Measurements from ENCODE around the gene FBLIM1.

Gene FBLIM1, protein sequence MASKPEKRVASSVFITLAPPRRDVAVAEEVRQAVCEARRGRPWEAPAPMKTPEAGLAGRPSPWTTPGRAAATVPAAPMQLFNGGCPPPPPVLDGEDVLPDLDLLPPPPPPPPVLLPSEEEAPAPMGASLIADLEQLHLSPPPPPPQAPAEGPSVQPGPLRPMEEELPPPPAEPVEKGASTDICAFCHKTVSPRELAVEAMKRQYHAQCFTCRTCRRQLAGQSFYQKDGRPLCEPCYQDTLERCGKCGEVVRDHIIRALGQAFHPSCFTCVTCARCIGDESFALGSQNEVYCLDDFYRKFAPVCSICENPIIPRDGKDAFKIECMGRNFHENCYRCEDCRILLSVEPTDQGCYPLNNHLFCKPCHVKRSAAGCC

DNA sequence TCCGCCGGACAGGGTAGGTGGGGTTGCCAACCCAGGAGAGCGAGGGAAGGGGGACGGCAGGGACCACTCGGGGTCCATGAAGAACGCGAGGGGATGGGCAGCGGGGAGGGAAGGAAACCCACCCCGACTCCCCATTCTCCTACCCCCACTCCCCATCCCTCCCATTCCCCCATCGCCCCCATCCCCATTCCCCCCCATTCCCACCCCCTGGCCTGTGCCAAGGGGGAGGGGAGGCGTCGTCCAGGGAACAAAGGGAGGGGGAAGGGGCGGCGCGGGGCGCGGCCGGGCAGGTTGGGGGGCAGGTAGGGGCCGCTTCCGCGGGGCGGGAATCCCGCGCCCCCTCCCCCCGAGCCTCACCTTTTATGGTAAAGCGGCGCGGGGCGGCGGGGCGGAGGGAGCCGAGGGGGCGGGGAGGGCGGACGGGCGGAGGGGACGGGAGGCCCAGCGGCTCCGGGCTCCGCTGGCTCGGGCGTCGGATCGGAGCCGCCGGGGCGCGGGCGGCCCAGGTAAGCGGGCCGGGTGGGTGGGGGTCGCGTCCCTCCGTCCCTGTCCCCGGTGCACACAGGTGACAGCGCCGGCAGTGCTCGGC is at the start of gene FBLIM1:
FBLIM1 (plus strand) TSS at position 453 of the 589 bp plus-strand sequence. CDS start 6,189 bp downstream, outside the sequence.
- peak in 1 of 4 experiments; percentile 17 for DNase-seq

DNA sequence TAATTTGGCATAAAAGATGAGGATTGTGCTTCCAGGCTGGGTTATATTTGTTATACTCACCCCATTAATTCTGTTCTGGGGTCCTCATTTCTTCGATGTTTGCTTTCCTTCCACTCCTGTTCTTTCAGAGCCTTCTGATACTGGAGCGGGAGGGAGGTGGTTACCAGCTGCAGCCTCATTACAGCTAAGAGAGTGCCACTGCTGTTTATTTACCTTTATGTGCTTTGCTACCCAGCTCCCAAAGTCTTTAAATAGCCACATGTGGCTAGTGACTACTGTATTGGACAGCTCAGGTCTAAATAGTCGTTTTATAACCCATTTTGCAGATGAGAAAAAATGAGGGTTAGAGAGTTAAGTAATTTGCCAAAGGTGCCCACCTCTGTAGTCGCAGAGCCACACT is 49.4 kb upstream of the FBLIM1 start:
- DNase-seq: no peak

DNA sequence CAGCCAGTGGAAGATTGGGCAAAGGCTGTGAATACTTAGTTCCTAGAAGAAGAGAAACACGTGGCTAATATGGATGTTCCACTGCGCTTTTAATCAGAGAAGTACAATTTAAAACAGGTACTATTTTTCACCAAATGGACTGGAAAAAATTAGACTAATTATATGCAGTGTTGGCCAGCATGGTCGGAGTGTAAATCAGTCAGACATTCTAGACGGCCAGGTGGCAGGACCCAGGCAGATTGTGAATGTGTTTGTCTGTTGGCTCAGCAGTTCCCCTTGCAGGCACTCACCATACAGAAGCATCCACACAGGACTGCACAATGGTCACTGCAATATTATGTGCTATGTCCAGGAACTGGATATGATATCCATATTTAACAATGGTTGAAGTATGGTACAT is 46.4 kb upstream of the FBLIM1 start:
- DNase-seq: no peak

DNA sequence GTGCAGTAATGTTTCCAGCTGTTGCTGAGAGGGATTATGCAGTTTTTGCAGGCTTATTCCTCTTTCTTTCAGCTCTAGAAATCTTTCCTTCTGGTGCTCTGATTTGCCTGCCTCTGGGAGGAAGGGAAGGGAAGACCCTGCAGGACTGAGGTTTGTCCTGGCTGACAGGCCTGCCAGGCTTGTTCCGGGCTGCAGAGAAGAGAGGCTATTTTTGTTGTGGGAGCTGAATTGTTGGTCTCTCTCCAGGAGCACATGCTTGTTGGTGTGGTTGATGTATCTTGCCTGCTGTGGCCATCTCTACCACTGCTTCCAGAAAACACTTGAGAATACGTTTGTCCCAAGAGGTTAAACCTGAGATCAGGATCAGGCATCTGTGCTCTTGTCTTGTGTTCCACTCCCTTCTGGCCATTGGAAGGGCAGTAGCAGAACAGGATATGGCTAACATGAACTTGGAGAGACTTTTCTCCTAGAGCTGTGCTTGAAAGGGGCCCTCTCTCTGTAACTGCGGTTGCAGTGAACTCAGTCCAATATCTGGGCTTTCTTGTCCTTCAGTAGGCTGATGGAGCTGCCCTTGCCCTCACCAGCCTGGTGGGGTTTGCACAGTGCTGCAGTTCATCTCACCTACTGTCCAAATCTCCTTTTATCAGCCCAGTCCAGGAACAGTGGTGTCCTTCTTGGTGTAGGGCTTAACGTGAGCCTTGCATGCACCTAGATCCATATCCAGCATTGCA is 44.0 kb upstream of the FBLIM1 start:
- no peak for DNase-seq

DNA sequence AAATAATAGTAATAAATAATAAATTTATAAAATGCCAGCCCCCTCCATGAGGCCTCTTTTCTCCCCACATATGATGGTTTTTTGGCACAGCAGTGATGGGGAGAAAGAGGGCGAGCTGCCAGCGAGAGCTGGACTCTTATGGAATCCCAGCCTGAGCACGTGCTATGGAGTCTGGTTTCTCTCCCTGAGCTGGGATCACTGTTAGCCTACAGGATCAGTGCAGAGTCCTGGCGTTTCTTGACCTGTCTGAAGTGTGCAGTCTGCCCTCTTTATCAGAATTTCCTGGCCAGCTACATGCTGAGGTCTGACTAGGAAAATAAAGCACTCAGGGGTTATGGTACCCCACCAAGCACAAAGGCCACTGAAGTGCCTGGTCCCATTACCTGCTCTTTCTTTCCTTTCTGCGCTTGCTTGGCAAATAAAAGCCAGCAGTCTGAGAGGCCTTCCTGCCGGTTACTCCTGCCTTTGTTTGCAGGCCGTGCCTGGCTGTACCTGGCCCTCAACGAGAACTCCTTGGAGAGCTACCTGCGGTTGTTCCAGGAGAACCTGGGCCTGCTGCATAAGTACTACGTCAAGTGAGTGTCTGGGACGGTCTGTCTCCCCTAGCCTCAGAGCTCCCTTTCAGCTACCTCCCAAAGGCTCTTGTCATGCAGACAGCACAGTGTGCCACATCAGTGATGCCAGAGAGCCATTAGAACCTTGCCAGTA is 41.0 kb upstream of the FBLIM1 start:
- no peak for DNase-seq

DNA sequence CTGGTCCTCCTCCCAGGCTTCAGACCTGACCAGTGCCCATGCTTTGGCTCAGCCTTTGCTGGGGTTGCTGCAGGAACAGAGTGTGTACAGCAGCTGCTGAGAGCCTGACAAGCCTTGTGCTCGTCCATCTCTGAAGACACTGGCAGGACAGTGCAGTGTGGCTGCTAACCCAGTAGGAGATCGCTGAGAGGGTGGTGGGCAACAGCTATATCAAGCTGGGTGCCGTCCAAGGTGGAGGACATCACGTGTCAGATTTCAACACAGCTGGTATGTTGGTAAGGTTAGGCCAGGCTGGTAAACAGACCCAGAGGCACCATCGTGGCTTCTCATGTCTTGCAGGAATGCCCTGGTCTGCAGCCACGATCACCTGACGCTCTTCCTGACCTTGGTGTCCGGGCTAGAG is 40.4 kb upstream of the FBLIM1 start:
- DNase-seq: no peak

DNA sequence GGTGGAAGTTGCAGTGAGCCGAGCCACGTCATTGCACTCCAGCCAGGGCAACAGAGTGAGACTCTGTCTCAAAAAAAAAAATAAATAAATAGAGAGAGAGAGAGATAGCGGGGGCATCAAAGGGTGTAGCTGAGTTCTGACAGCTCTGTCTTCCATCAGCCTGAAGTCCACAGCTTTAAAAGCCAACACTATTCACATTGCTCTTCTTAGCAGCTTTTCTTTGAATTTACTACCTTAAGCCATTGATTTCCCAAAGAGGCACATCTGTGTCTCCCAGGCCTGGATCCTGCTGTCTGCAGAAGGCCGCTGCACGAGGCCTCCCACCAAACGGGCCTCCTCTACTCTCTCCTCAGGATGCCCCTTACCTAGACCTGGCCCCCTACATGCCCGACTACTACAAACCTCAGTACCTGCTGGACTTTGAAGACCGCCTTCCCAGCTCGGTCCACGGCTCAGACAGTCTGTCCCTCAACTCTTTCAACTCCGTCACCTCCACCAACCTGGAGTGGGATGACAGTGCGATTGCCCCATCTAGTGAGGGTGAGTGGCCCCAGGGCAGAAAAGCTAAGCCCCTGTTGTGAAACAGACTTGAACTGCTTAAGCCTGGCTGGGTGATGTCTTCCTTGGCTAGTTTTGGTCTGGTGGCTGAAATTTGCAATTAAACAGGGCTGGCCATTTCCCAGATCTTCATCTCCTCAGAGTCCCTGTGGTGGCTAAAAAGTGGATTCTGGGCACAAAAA is 39.0 kb upstream of the FBLIM1 start:
- no peak for DNase-seq

DNA sequence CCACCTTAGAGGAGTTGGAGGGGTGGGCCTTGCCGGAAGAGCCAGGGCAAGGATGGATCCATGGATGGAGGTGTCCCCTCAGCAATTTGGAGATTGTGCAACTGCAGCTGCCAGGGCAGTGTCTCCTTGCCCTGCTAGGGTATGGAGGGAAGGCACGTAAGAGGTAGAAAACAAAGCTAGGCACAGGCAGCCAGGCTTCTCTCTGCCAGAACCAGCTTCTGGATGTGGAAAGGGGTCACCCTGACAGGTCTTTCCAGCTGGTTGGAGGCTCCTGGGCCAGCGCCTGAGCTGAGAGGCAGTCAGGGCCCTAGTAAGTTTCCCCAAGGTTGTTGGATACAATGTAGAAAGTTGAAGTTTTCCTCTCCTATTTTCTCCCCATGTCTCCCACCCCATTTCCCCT is 37.7 kb upstream of the FBLIM1 start:
- no peak for DNase-seq

DNA sequence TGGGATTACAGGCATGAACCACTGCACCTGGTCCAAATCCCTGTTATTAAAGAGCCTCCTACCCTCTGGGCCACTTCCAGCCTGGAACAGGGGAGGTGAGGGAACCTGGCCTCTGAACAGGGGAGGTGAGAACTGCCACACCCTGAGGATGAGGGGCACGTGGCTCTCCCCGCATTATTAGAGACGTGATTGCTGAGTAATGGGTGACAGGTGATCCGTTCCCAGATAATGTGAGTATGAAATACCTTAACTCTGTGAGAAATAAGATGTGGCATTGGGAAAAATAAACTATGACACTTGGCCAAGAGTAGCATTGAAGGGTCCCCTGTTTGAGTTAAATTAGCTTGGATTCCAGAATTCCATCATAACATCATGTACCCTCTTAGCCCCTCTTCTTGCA is 36.2 kb upstream of the FBLIM1 start:
- no peak for DNase-seq

DNA sequence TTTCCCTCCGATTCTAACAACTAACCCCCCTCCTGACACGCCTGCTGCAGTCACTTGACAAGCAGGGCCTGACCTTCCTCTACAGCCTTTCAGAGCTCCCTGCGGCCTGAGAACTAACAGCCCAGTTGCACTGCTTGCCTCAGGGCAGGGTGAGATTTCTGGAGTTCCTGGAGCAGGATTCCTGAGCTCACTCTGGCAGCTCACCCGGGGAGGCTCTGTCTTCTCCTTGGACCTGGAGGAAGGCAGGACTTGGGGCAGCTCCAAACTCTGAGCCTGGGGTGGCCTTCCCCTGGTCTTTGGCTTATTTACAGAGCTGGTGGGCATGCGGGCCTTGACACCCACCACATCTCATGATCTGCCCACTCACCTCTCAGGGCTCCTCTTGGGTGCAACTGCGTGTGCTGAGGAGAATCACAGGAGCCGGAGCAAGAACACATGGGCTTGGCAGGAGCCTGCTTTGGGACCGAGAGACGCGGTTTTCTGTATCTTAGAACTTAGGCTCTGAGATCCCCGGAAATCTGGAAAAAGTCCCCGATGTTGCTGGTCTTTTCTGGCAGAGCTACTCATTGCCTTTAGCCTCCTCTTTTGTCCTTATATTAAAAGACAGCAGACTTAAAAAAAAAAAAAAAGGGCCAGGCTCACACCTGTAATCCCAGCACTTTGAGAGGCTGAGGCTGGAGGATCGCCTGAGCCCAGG is 35.6 kb upstream of the FBLIM1 start:
- no peak for DNase-seq

DNA sequence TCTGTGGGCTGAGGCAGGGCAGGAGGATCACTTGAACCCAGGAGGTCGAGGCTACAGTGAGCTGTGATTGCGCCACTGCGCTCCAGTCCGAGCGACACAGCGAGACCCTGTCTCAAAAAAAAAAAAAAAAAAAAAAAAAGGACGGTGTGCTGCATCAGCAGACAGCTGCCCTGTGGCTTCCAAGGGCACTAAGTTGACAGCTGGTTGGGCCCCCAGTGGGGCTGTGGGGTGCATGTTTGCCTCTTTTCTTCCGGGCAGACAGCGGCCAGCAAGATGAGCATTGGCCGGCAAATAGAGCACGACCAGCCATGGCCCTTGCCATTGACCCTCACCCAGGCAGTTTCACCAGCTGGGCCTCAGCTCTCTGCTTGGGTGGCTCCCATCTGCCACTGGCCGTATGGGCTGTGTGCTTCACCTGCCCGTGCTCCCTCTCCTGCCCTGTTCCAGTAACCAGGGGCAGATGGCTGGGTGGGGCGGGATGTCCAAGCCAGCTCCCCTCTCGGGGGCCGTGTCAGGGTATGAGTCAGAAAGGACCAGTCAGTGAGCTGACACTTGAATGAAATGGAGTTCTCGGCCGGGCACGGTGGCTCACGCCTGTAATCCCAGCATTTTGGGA is 34.9 kb upstream of the FBLIM1 start:
- no peak for DNase-seq

DNA sequence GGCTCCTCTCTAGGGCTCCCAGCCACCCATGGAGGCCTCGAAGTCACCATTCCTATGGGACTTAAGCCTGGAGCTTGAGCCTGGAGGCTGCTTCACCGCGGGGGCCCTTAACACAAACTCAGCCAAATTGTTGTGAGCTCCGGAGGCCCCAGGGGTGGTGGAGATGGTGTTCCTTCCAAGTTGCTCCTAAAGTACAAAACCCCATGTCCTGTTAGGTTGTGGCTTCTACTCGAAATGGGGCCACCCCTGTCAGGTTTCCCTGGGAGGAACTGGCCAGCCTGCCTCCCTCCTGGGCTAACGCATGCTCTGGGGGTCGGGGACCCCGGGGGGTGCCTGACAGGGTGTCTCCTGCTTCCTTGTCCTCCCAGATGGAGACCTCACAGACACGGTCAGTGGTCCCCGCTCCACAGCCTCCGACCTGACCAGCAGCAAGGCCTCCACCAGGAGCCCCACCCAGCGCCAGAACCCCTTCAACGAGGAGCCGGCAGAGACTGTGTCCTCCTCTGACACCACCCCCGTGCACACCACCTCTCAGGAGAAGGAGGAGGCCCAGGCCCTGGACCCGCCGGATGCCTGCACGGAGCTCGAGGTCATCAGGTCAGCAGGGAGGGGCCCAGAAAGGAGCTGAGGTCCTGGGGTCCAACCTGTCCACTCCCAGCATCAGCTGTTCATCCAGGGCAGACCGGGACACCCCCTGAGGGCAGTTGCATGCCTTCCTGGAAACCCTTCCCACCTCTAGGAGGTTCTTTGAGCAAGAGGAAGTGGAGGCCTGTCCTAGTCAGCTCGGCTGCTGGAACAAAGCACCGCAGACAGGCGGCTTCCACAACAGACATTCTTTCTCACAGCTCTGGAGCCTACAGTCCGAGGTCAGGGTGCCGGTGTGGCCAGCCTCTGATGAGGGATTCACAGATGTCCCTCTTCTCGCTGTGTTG is 33.4 kb upstream of the FBLIM1 start:
- DNase-seq: no peak

DNA sequence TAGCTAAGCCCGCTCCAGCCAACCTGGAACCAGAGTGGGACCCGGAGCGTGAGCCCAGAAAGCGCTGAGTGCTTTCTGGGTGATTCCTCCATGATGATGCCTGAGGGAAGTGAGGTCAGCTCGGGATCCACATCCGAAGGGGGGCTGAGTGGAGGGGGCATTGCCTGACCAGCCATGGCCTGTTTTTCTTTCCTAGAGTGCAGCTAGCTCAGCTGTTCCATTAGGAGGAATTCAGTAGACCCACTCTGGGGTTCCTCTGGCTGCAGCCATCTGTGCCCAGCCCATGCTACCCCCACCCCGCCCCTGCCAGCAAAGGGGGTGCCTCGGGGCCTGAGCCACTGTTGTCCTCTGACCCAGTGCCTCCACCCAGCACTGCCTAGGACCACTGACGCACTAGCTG is 32.1 kb upstream of the FBLIM1 start:
- no peak for DNase-seq

DNA sequence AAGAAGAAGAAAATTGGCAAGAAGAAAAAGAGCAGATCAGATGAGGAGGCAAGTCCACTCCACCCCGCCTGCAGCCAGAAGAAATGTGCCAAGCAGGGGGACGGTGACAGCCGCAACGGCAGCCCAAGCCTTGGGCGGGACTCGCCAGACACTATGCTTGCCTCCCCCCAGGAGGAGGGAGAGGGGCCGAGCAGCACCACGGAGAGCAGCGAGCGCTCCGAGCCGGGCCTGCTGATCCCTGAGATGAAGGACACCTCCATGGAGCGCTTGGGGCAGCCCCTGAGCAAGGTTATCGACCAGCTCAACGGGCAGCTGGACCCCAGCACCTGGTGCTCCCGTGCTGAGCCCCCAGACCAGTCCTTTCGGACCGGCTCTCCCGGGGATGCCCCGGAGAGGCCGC is 31.6 kb upstream of the FBLIM1 start:
- DNase-seq: no peak

DNA sequence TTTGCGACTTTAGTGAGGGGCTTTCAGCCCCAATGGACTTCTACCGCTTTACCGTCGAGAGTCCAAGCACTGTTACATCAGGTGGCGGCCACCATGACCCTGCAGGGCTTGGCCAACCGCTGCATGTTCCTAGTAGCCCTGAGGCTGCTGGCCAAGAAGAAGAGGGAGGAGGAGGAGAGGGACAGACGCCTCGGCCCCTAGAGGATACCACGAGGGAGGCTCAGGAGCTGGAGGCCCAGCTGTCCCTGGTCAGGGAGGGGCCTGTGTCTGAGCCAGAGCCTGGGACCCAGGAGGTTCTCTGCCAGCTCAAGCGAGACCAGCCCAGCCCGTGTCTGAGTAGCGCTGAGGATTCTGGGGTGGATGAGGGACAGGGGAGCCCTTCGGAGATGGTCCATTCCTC is 31.2 kb upstream of the FBLIM1 start:
- no peak for DNase-seq

DNA sequence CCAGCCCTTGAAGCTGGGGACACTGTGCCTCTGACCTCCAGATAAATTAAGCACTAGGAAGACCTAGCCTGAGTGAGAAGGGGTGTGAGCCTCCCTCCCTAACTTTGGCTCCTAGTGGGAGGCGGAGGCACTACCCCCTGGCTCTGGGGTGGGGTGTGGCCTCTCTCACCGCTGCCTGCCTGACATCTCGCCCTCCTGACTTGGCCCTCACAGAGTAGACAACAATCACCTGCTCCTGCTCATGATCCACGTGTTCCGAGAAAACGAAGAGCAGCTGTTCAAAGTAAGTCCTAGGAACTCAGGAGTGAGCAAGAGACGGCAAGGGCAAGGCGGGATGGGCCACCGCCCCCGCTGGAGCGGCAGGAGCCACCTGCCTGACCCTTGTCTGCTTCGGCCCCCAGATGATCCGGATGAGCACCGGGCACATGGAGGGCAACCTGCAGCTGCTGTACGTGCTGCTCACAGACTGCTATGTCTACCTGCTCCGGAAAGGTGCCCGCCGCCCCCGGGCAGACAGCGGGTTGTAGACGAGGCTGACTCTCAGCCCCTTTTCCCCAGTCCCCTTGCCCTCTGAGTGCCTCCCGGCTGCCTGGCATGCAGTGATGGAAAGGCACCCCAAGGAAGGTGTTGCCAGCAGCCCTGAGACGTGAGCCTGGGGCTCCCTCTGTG is 30.6 kb upstream of the FBLIM1 start:
- DNase-seq: no peak

DNA sequence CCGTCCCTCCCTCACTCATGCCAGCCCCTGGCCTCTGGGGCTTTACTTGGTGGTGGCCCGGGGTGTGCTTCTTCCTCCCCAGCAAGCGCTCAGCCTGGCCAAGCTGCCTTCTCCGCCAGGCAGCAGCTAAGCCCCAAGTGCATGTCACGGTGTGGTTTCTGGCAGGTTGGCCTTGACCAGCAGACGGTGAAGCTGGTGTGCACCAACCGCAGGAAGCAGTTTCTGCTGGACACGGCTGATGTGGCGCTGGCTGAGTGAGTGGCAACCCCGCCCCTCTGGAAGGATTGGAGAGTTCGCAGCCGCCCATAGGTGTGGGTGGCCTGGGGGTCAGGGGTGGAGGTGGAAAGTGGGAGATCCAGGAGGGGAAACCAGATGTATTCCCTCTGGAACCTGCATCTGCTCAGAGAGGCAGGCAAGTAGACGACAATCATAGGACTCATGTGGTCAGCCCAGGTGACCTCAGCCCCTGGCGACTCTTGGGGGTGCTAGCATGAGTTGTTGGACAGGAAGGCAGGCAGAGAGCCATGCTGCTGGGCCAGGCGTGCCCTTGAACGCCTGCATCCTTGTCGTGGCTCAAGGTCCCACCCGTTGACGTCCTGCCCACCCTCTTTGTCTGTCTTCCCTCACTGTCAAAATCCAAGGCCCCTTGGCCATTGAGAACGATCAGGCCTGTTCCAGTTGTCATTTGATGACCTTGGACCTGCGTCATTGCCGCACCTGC is 29.5 kb upstream of the FBLIM1 start:
- DNase-seq: no peak

DNA sequence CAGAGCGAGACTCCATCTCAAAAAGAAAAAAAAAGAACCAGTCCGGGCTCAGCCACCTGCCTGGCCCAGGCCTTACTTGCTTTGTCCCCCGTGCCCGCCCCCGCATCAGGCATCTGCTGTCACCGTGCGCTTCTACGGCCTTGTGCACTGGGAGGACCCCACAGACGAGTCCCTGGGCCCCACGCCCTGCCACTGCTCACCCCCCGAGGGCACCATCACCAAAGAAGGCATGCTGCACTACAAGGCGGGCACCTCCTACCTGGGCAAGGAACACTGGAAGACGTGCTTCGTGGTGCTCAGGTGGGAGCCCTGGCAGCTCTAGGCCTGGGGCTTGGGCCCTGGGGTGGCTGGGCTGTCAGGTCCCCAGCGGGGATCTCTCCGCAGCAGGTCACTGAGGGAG is 28.2 kb upstream of the FBLIM1 start:
- DNase-seq: no peak

DNA sequence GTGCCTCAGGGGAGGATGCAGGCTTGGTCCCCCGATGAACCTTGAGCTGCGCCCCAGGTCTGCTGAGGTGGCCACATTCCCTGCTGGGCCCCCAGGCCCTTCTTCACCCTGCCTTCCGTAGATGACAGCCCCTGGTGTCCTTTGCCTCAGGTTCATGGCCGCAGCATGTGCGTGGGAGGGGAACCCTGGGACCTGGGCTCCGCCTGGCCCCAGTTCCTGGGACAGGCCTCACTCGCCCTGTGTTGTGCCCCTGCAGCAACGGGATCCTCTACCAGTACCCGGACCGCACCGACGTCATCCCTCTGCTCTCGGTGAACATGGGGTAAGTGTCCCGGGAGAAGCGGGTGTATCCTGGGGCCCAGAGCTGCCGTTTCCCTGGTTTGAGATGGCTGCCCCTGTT is 27.7 kb upstream of the FBLIM1 start:
- DNase-seq: no peak

Measured in activated naive CD4-positive, alpha-beta T cell (primary cell).